ENCODE results near the gene ESR1. TPM values are rescaled to one million over a fixed set of nuclear protein-coding genes. Genes with fewer than 3 reads are reported as not detected.

ESR1 gene
- total RNA-seq: 1 to 10 TPM in 1 of 2 donors, under 1 TPM in 1; 0.52 to 4.3 TPM

- DNase-seq: peak; percentile 19 to 41 (median 31)
- Histone ChIP-seq H3K27me3 (peaks cover 0 to 19% of the 10 kb centered on the region in 2 donors), H3K27ac (no peak within 1 kb of the TSS), H3K4me3 (peak within 1 kb of the TSS in 1 of 2 donors; percentile 9), H3K9me3 (no peaks in the 10 kb centered on the region), H3K36me3 (replicated peaks in 1 of 2; ENCODE audit: insufficient read depth in 1 of 2, low read depth in 2 of 2) (no peaks in the 10 kb centered on the region), H3K4me1 (peaks cover 21% of the 10 kb centered on the region)
- TF ChIP-seq, protein P1, sequence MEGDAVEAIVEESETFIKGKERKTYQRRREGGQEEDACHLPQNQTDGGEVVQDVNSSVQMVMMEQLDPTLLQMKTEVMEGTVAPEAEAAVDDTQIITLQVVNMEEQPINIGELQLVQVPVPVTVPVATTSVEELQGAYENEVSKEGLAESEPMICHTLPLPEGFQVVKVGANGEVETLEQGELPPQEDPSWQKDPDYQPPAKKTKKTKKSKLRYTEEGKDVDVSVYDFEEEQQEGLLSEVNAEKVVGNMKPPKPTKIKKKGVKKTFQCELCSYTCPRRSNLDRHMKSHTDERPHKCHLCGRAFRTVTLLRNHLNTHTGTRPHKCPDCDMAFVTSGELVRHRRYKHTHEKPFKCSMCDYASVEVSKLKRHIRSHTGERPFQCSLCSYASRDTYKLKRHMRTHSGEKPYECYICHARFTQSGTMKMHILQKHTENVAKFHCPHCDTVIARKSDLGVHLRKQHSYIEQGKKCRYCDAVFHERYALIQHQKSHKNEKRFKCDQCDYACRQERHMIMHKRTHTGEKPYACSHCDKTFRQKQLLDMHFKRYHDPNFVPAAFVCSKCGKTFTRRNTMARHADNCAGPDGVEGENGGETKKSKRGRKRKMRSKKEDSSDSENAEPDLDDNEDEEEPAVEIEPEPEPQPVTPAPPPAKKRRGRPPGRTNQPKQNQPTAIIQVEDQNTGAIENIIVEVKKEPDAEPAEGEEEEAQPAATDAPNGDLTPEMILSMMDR (IDR thresholded peaks at IDR 0.05): no peak
- TF ChIP-seq POLR2A (IDR thresholded peaks at IDR 0.05): no peak
- 0 to 3% methylated on average over 20 to 73 of the region's 73 CpGs for WGBS, 2 donors
- intact Hi-C loops (cut with DNase I): no loop called here
- peak; percentile 50 for ATAC-seq
These were observed at the start of gene ESR1 for GRCh38 chr6:151807513-151808370. ESR1 (plus strand) TSS chr6:151807682; CDS start chr6:151807913, 231 bp downstream.

DNA sequence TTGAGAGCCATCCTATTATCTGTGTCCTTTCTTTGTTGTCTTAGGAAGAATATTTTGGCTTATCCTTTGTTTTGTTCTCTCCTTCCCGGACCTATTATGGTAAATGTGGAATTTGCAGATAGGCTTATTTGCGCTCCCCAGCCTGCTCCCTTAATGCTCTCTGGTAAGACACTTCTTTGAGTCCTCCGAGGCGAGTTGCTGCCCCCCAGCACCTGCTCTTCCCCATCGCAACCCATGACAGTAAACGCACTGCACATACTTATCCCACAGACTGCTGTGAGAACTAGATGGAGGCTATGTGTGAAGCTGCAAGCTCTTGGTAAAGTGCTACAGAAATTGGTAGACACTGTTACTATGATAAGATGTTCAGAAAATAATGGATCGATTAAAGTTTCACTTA lies 47.0 kb upstream of the ESR1 start:
- no peaks in the 10 kb centered on the region for H3K9me3 ChIP-seq
- H3K4me1 ChIP-seq: peaks cover 9% of the 10 kb centered on the region
- ATAC-seq: no peak
- no peak overlapping the region for H3K4me3 ChIP-seq
- no peak overlapping the region for H3K27ac ChIP-seq
- 65 to 69% methylated on average over 7 of the region's 7 CpGs for WGBS, 2 donors
- no peaks in the 10 kb centered on the region for H3K27me3 ChIP-seq
- no peaks in the 10 kb centered on the region for H3K36me3 ChIP-seq (replicated peaks in 1 of 2; ENCODE audit: insufficient read depth in 1 of 2, low read depth in 2 of 2)
- intact Hi-C loops (cut with DNase I): no loop called here
- TF ChIP-seq POLR2A (IDR thresholded peaks at IDR 0.05): no peak
- TF ChIP-seq, protein P1 (IDR thresholded peaks at IDR 0.05): no peak
- no peak for DNase-seq

GRCh38 chr6:151761851-151762250 lies 45.6 kb upstream of the ESR1 start:
- DNase-seq: no peak
- TF ChIP-seq, protein P1 (IDR thresholded peaks at IDR 0.05): no peak
- no peak for TF ChIP-seq POLR2A (IDR thresholded peaks at IDR 0.05)
- no peak overlapping the region for H3K27ac ChIP-seq
- intact Hi-C loops (cut with DNase I): no loop called here
- H3K9me3 ChIP-seq: no peaks in the 10 kb centered on the region
- no peak overlapping the region for H3K4me3 ChIP-seq
- peaks cover 9% of the 10 kb centered on the region for H3K4me1 ChIP-seq
- H3K27me3 ChIP-seq: no peaks in the 10 kb centered on the region
- no peaks in the 10 kb centered on the region for H3K36me3 ChIP-seq (replicated peaks in 1 of 2; ENCODE audit: insufficient read depth in 1 of 2, low read depth in 2 of 2)
- 75% methylated on average over 4 of the region's 4 CpGs for WGBS, 2 donors
- no peak for ATAC-seq

DNA sequence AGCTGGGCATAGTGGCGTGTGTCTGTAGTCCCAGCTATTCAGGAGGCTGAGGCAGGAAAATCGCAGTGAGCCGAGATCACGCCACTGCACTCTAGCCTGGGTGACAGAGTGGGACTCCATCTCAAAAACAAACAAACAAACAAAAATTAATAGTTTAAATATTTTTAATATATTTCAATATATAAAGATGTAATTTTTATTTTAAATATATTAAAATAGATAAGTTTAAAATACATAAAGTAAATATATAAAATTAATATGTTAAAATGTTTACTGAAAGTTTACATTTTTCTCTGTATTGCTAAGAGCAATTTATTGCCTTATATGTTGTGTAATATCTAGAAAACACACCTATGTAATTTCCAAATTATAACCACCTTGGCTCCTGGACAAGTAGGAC lies 44.7 kb upstream of the ESR1 start:
- DNase-seq (no peak), ATAC-seq (no peak)
- intact Hi-C loops (cut with DNase I): no loop called here
- Histone ChIP-seq H3K4me3 (no peak overlapping the region), H3K36me3 (replicated peaks in 1 of 2; ENCODE audit: insufficient read depth in 1 of 2, low read depth in 2 of 2) (no peaks in the 10 kb centered on the region), H3K4me1 (peaks cover 3% of the 10 kb centered on the region), H3K27ac (no peak overlapping the region), H3K27me3 (no peaks in the 10 kb centered on the region), H3K9me3 (no peaks in the 10 kb centered on the region)
- WGBS, 2 donors: 88% methylated on average over 4 of the region's 4 CpGs
- TF ChIP-seq POLR2A (IDR thresholded peaks at IDR 0.05): no peak
- TF ChIP-seq, protein P1 (IDR thresholded peaks at IDR 0.05): no peak
